Esophagus muscularis mucosa (tissue), 4 donors: ENCODE results near the gene DUSP15. TPM values are rescaled to one million over a fixed set of nuclear protein-coding genes. Genes with fewer than 3 reads are reported as not detected.

Source experiments
- DNase-seq: peaks from one replicate; pipeline ENCODE4 v3.0.0-alpha.2; 2017; ENCODE audit errors: extremely low spot score
- H3K27ac ChIP-seq, 4 donors: fragments of 200-600 bp; sonication (generic); replicated peaks in 1 of 4; 1 replicate in 3 of 4; 2 replicates in 1 of 4; pipeline ENCODE4 v1.5.1; 2016 to 2019; ENCODE audit warnings: mild to moderate bottlenecking in 1 of 4
- H3K27me3 ChIP-seq, 4 donors: fragments of 200-600 bp; sonication (generic); one replicate each; pipeline versions ENCODE4 v1.5.1 to v1.6.0; 2016 to 2019
- H3K36me3 ChIP-seq, 4 donors: fragments of 200-600 bp; sonication (generic); one replicate each; pipeline ENCODE4 v1.5.1; 2016 to 2019
- H3K4me1 ChIP-seq, 4 donors: fragments of 200-600 bp; sonication (generic); one replicate each; pipeline ENCODE4 v1.5.1; 2016 to 2019
- H3K4me3 ChIP-seq, 4 donors: fragments of 200-600 bp; sonication (generic); 1 replicate in 2 of 4; 2 replicates in 2 of 4; pipeline ENCODE4 v1.5.1; 2016 to 2019; ENCODE audit warnings: mild to moderate bottlenecking in 4 of 4, moderate library complexity in 1 of 4
- H3K9me3 ChIP-seq, 4 donors: fragments of 200-600 bp; sonication (generic); 1 replicate in 3 of 4; 2 replicates in 1 of 4; pipeline ENCODE4 v1.5.1; 2016 to 2019
- EP300 ChIP-seq: sonication (generic); formaldehyde crosslinking; IDR thresholded peaks from one replicate; pipeline ENCODE4 v1.6.1; 2017; ENCODE audit warnings: antibody characterized with exemption
- POLR2A ChIP-seq: fragments of 450-650 bp; IDR thresholded peaks from one replicate; pipeline ENCODE4 v1.6.1; 2017; ENCODE audit warnings: antibody characterized with exemption, moderate library complexity, mild to moderate bottlenecking, low read depth
- POLR2AphosphoS5 ChIP-seq, 2 donors: sonication (generic); formaldehyde crosslinking; IDR thresholded peaks; one replicate each; pipeline ENCODE4 v1.6.1; 2017; ENCODE audit warnings: antibody characterized with exemption in 2 of 2
- WGBS: methylation state at CpG from one replicate; pipeline ENCODE4 v1.1.5; 2018; 5-methylcytosine and 5-hydroxymethylcytosine counted together
- intact Hi-C: fragments of 100-400 bp; cut with DNase I; formaldehyde crosslinking; loops from one replicate; pipeline ENCODE4 v1.15.1; 2023
- total RNA-seq, 4 donors: library from RNA; depleted of rRNA; stranded (reverse); fragments of >200 nt; gene quantifications; one replicate each; pipeline versions ENCODE4 v1.1.0 to v1.2.1, GENCODE V29; 2016
- TF ChIP-seq, protein P1 (sequence below), 3 experiments: fragments of 200-600 bp in 2 of 3; fragments of 450-650 bp in 1 of 3; sonication (generic) in 2 of 3; IDR thresholded peaks; one replicate each; pipeline ENCODE4 v1.5.1; 2017 to 2019; ENCODE audit warnings: antibody characterized with exemption in 3 of 3, mild to moderate bottlenecking in 2 of 3, moderate library complexity in 1 of 3

DUSP15 gene
- total RNA-seq, 4 donors from 2014 or later: 0.83 to 5.1 (median 3.8) TPM

DNA sequence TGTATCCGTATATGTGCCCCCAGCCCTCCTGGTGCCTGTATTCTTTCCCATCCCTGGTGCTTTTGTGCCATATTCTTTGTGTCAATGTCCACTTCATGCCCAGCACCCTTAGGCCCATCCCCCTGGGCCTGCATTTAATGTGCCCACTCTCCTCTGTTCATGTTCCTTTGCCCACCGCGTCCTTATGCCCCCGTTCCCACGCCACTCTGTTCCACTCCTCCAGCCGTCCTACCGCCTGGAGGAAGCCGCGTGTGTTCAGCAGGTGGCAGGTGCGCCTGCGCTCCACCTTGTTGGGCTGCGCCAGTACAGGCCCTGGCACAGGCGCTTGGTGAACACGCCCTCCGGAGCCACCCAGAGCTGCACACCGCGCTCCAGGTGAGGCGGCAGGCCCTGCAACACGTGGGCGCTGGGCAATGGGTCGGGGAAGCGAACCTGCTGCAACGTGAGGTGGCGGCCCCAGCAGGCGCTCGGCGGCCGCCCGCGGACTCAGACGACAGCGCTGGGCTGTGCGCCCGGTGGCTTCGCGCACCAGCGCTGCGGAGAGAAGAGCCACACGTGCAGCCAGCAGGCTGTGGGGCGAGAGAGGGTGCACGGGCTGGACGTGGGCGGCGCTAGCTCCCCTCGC is 20.9 kb downstream of the DUSP15 start:
- H3K27me3 ChIP-seq: peaks cover 0 to 54% (median 3%) of the 10 kb centered on the region in 4 donors
- H3K9me3 ChIP-seq: no peaks in the 10 kb centered on the region
- DNase-seq: no peak
- TF ChIP-seq POLR2AphosphoS5 (IDR thresholded peaks at IDR 0.05): no peak
- TF ChIP-seq POLR2A: no peak
- no peak for TF ChIP-seq EP300
- TF ChIP-seq, protein P1, sequence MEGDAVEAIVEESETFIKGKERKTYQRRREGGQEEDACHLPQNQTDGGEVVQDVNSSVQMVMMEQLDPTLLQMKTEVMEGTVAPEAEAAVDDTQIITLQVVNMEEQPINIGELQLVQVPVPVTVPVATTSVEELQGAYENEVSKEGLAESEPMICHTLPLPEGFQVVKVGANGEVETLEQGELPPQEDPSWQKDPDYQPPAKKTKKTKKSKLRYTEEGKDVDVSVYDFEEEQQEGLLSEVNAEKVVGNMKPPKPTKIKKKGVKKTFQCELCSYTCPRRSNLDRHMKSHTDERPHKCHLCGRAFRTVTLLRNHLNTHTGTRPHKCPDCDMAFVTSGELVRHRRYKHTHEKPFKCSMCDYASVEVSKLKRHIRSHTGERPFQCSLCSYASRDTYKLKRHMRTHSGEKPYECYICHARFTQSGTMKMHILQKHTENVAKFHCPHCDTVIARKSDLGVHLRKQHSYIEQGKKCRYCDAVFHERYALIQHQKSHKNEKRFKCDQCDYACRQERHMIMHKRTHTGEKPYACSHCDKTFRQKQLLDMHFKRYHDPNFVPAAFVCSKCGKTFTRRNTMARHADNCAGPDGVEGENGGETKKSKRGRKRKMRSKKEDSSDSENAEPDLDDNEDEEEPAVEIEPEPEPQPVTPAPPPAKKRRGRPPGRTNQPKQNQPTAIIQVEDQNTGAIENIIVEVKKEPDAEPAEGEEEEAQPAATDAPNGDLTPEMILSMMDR (IDR thresholded peaks at IDR 0.05): no peak
- H3K27ac ChIP-seq: no peak overlapping the region
- 61% methylated on average over 11 of the region's 45 CpGs for WGBS
- peaks cover 0 to 16% (median 6%) of the 10 kb centered on the region in 4 donors for H3K4me1 ChIP-seq
- no peaks in the 10 kb centered on the region for H3K36me3 ChIP-seq
- intact Hi-C loops: no loop called here
- no peak overlapping the region for H3K4me3 ChIP-seq

DNA sequence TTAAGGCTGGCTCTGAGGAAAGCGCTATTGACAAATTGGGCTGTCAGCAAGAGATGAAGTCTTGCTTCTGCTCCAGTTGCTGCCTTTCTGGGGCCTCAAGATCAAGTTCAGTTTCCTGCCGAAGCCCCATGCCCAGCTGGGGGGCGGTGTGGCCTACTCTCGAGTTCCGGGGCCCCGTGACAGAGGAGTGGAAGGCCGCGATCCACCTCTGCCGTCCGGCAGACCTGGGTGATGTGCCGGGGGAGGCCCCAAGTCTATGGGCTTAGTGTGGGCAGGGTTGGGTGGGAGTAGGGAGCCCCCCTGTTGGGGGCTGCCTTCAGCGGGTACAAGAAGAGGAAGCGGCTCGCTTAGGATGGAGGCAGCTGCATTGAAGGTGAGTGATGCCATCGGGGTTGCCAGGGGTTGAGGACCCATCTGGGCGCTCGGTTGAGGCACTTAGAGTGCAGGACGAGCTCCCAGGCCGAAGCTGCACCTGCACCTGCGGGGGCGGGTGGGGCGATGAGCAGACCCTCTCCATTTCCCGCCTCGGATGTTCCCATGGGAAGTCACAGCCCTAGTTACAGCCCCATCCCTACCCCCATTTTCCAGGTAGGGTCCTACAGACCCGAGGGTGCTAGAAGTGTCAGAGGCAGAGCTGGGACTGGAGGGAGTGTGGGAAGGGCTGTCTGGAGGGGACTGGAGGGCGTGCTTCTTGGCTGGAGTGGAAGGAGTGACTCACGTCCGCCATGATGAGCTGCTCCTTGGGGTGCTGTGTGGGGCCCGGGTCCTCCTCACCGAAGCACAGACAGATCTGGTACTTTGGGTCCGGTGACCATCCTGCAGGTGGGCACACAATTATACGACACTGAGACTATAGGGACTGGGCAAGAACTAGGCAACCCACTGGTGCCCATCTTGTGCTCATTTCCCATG is 22.0 kb downstream of the DUSP15 start:
- H3K4me1 ChIP-seq: peaks cover under 1 to 16% (median 6%) of the 10 kb centered on the region in 4 donors
- no peaks in the 10 kb centered on the region for H3K9me3 ChIP-seq
- WGBS: 83% methylated on average over 20 of the region's 32 CpGs
- H3K4me3 ChIP-seq: no peak overlapping the region
- intact Hi-C loops: no loop called here
- no peak for DNase-seq
- peaks cover 0 to 45% (median 3%) of the 10 kb centered on the region in 4 donors for H3K27me3 ChIP-seq
- H3K36me3 ChIP-seq: no peaks in the 10 kb centered on the region
- H3K27ac ChIP-seq: no peak overlapping the region
- TF ChIP-seq POLR2AphosphoS5 (IDR thresholded peaks at IDR 0.05): no peak
- TF ChIP-seq, protein P1 (IDR thresholded peaks at IDR 0.05): no peak
- no peak for TF ChIP-seq EP300
- no peak for TF ChIP-seq POLR2A

DNA sequence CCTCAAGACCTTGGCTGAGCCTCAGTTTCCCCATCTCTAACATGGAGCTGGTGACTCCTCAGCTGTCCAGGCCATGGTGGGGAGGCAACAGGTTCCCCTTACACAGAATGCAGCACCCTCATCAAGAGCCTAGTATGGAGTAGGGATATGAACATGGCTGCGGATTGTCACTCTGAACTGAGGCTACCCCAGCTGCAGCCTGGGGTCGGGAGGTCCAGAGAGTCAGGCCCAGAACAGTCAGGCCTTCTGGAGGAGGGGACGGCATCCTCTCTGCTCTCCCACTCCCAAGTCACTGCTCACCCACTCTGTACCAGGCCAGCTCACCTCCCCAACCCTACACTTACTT is 23.6 kb downstream of the DUSP15 start:
- intact Hi-C loops: no loop called here
- Histone ChIP-seq H3K4me3 (no peak overlapping the region), H3K4me1 (peaks cover 12 to 23% (median 15%) of the 10 kb centered on the region in 4 donors), H3K27me3 (peaks cover 0 to 36% (median 3%) of the 10 kb centered on the region in 4 donors), H3K27ac (no peak overlapping the region), H3K9me3 (no peaks in the 10 kb centered on the region), H3K36me3 (no peaks in the 10 kb centered on the region)
- DNase-seq: no peak
- WGBS: 81% methylated on average over 2 of the region's 3 CpGs
- no peak for TF ChIP-seq POLR2A
- TF ChIP-seq POLR2AphosphoS5 (IDR thresholded peaks at IDR 0.05): no peak
- TF ChIP-seq, protein P1 (IDR thresholded peaks at IDR 0.05): no peak
- no peak for TF ChIP-seq EP300

DNA sequence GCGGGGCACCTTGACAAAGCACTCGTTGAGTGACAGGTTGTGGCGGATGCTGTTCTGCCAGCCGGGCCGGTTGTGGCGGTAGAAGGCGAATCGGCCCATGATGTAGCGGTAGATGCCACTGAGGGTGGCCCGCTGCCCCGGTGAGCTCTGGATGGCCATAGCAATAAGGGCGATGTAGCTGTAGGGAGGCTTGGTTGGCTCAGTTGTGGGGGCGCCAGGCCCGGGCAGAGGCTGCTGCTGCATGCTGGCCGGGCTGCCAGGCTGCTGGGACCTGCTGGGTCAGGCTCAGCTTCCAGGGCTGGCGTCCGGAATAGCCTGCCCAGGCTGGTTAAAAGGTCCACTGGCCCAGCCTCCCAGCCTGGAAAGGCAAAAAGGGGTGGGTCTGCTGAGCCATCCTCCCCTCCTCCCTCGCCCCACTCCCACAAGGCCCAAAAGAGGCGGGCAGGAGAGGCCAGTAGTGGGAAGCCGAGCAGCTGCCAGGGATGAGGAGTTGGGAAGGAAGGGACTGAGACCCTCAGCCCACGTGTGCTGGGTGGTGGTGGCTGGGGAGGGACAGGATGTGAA is 24.9 kb downstream of the DUSP15 start, which contains the start of gene FOXS1:
FOXS1 (minus strand) TSS at position 305 of the 564 bp plus-strand sequence; CDS start at position 243, 62 bp downstream.
- peaks cover 17 to 25% (median 17%) of the 10 kb centered on the region in 4 donors for H3K4me1 ChIP-seq
- H3K27me3 ChIP-seq: peaks cover 0 to 22% (median 3%) of the 10 kb centered on the region in 4 donors
- peak within 1 kb of the TSS; percentile 10 to 43 (median 30) for H3K4me3 ChIP-seq
- TF ChIP-seq POLR2AphosphoS5 (IDR thresholded peaks at IDR 0.05) (peak; percentile 18 to 48), EP300 (no peak)
- H3K36me3 ChIP-seq: no peaks in the 10 kb centered on the region
- 62% methylated on average over 14 of the region's 21 CpGs for WGBS
- DNase-seq: no peak
- no peaks in the 10 kb centered on the region for H3K9me3 ChIP-seq
- peak within 1 kb of the TSS in 3 of 4 donors; percentile 7 to 60 (median 26) for H3K27ac ChIP-seq
- intact Hi-C loops: loop anchor here (2.0 kb wide), 1 partner anchor 23 kb away; no protein-coding TSS in a partner anchor
